Measurements from ENCODE around the gene FAM222A.

The FAM222A gene

GRCh38 chr12:109777544-109777943 lies 63.9 kb downstream of the FAM222A start:
- peak; percentile 57 for DNase-seq

GRCh38 chr12:109778684-109779083 lies 65.1 kb downstream of the FAM222A start:
- DNase-seq = no peak

- no peak for DNase-seq
These were observed 65.8 kb downstream of the FAM222A start for GRCh38 chr12:109779382-109779781.

- DNase-seq = no peak
These were observed 68.2 kb downstream of the FAM222A start for GRCh38 chr12:109781668-109782325.

GRCh38 chr12:109782326-109782703 lies 68.7 kb downstream of the FAM222A start:
- no peak for DNase-seq

GRCh38 chr12:109783135-109783964 lies 69.7 kb downstream of the FAM222A start:
- DNase-seq = no peak

GRCh38 chr12:109783965-109784244 lies 70.3 kb downstream of the FAM222A start:
- DNase-seq = no peak

- DNase-seq = no peak
These were observed 72.2 kb downstream of the FAM222A start for GRCh38 chr12:109785854-109786253.

- DNase-seq = no peak
These were observed 73.2 kb downstream of the FAM222A start for GRCh38 chr12:109786799-109787198.

- DNase-seq = no peak
These were observed 76.0 kb downstream of the FAM222A start for GRCh38 chr12:109789526-109790048.

- no peak for DNase-seq
These were observed 79.4 kb downstream of the FAM222A start for GRCh38 chr12:109792992-109793391.

- DNase-seq = no peak
These were observed 79.8 kb downstream of the FAM222A start for GRCh38 chr12:109793411-109793810.

GRCh38 chr12:109793826-109794501 lies 80.3 kb downstream of the FAM222A start:
- DNase-seq = no peak

- DNase-seq = no peak
These were observed 81.4 kb downstream of the FAM222A start for GRCh38 chr12:109795023-109795422.

- DNase-seq = no peak
These were observed 82.4 kb downstream of the FAM222A start for GRCh38 chr12:109796057-109796456.

GRCh38 chr12:109797905-109798669 lies 84.5 kb downstream of the FAM222A start:
- DNase-seq = no peak

GRCh38 chr12:109798691-109799090 lies 85.1 kb downstream of the FAM222A start:
- DNase-seq = no peak

- DNase-seq = no peak
These were observed 86.9 kb downstream of the FAM222A start for GRCh38 chr12:109800536-109800935.

- DNase-seq = no peak
These were observed 89.2 kb downstream of the FAM222A start for GRCh38 chr12:109802828-109803227.

- DNase-seq = no peak
These were observed 90.1 kb downstream of the FAM222A start for GRCh38 chr12:109803678-109804077.

- DNase-seq = no peak
These were observed 91.5 kb downstream of the FAM222A start for GRCh38 chr12:109804820-109805761.

Data from SHP77 treated with DMSO at 0.1 percent for 48 hours (cell line).